Pancreas (tissue), 10 donors: ENCODE results near the gene SGO1. TPM values are rescaled to one million over a fixed set of nuclear protein-coding genes. Genes with fewer than 3 reads are reported as not detected.

ENCODE experiments used
- ATAC-seq, 4 donors: fragments of 200-7000 bp; cut with Tn5 transposase; one replicate each; pipeline versions ENCODE4 v1.8.0 to v1.9.1; 2020; ENCODE audit warnings: mild to moderate bottlenecking in 4 of 4, moderate library complexity in 4 of 4
- DNase-seq, 6 donors: peaks; one replicate each; pipeline ENCODE4 v3.0.0-alpha.2; 2020
- FAIRE-seq: peaks from 2 replicates; lab custom pipeline; 2012; peaks lifted over from hg19 to GRCh38; lab: Jason Lieb, UNC
- H3K27ac ChIP-seq, 4 donors: fragments of 200-600 bp; sonication (generic); 1 replicate in 3 of 4; 2 replicates in 1 of 4; pipeline versions ENCODE4 v1.5.0 to v1.8.0; 2020
- H3K27me3 ChIP-seq, 4 donors: fragments of 200-600 bp; one replicate each; pipeline ENCODE4 v1.8.0; 2021
- H3K36me3 ChIP-seq, 3 donors: fragments of 200-600 bp; sonication (generic) in 1 of 3; one replicate each; pipeline versions ENCODE4 v1.5.0 to v1.8.0; 2020 to 2021
- H3K4me1 ChIP-seq, 3 donors: fragments of 200-600 bp; one replicate each; pipeline ENCODE4 v1.8.0; 2021
- H3K4me3 ChIP-seq, 4 donors: fragments of 200-600 bp; sonication (generic) in 2 of 4; one replicate each; pipeline versions ENCODE4 v1.5.0 to v1.8.0; 2020 to 2021
- H3K9me3 ChIP-seq, 4 donors: fragments of 200-600 bp; one replicate each; pipeline ENCODE4 v1.8.0; 2021
- CTCF ChIP-seq, 4 donors: fragments of 200-600 bp; sonication (generic) in 3 of 4; IDR thresholded peaks; one replicate each; pipeline versions ENCODE4 v1.5.0 to v1.8.0; 2021; ENCODE audit warnings: antibody characterized with exemption in 4 of 4
- WGBS, 2 donors: extraction: QIAGEN DNeasy Blood & Tissue Kit; methylation state at CpG; one replicate each; pipeline ENCODE4 v1.1.7; 2013; 5-methylcytosine and 5-hydroxymethylcytosine counted together
- intact Hi-C, 3 donors: fragments of 100-400 bp; cut with DNase I; formaldehyde crosslinking; loops; one replicate each; pipeline versions ENCODE4 v1.11.1 to v1.14.2; 2022
- polyA plus RNA-seq, 2 donors: library from polyadenylated mRNA; stranded (reverse); fragments of 200-250 nt; gene quantifications; one replicate each; pipeline ENCODE4 v1.2.3, GENCODE V29; 2013
- total RNA-seq, 6 donors: library from RNA; stranded (reverse); fragmentation: NEBNext Ultra II Directional in 4 of 6; extraction: Animal tissue kit (Norgen Biotek cat#: 25700) in 4 of 6; gene quantifications; one replicate each; pipeline versions ENCODE4 v1.2.1 to v1.2.4, GENCODE V29; 2021 to 2023
- donor health status: healthy with polysubstance abuse.
- donor health status: DM: no; HTN: no; CAD: no; lungs with moderate emphysema.
- donor health status: DM: no; HTN: no; CAD: no.
- donor health status: control.
- donor health status: control.
- donor health status: Bipolar disorder and iron deficiency.
- donor health status: DM: yes; HTN: yes; CAD: no.
- donor health status: DM: no; HTN: no; CAD: no.
- donor health status: DM: no; HTN: no; CAD: no.
- donor health status: DM: yes; HTN: yes; CAD: no.

Gene SGO1
- total and polyA plus RNA-seq, 8 donors: 0.09 to 0.69 (median 0.17) TPM; not detected in 2

GRCh38 chr3:20146301-20146700, 39.7 kb downstream of the SGO1 start:
- intact Hi-C loops: no loop called here
- no peak overlapping the region for H3K27ac ChIP-seq
- FAIRE-seq (no peak), DNase-seq (no peak), ATAC-seq (no peak)
- H3K9me3 ChIP-seq: no peaks in the 10 kb centered on the region
- H3K36me3 ChIP-seq: peaks cover 0 to 3% (median 0%) of the 10 kb centered on the region in 3 donors
- no peaks in the 10 kb centered on the region for H3K27me3 ChIP-seq
- no peaks in the 10 kb centered on the region for H3K4me1 ChIP-seq
- no peak overlapping the region for H3K4me3 ChIP-seq
- 87 to 94% methylated on average over 8 of the region's 8 CpGs for WGBS, 2 donors
- TF ChIP-seq CTCF (IDR thresholded peaks at IDR 0.05): no peak

GRCh38 chr3:20145874-20146273, 40.1 kb downstream of the SGO1 start:
- no peak overlapping the region for H3K27ac ChIP-seq
- H3K27me3 ChIP-seq: no peaks in the 10 kb centered on the region
- H3K36me3 ChIP-seq: peaks cover 0 to 7% (median 0%) of the 10 kb centered on the region in 3 donors
- intact Hi-C loops: no loop called here
- no peak for FAIRE-seq
- no peaks in the 10 kb centered on the region for H3K9me3 ChIP-seq
- TF ChIP-seq CTCF (IDR thresholded peaks at IDR 0.05): no peak
- H3K4me1 ChIP-seq: no peaks in the 10 kb centered on the region
- 95 to 96% methylated on average over 2 of the region's 2 CpGs for WGBS, 2 donors
- DNase-seq: no peak
- no peak for ATAC-seq
- no peak overlapping the region for H3K4me3 ChIP-seq

GRCh38 chr3:20143519-20143918, 42.5 kb downstream of the SGO1 start:
- no peak for TF ChIP-seq CTCF (IDR thresholded peaks at IDR 0.05)
- Histone ChIP-seq H3K9me3 (no peaks in the 10 kb centered on the region), H3K36me3 (peaks cover 0 to 16% (median 0%) of the 10 kb centered on the region in 3 donors), H3K4me3 (no peak overlapping the region), H3K27me3 (no peaks in the 10 kb centered on the region), H3K27ac (no peak overlapping the region), H3K4me1 (no peaks in the 10 kb centered on the region)
- 98% methylated on average over 2 of the region's 2 CpGs for WGBS, 2 donors
- intact Hi-C loops: no loop called here
- no peak for FAIRE-seq
- no peak for ATAC-seq
- DNase-seq: no peak

GRCh38 chr3:20142517-20142916, 43.5 kb downstream of the SGO1 start:
- DNase-seq (no peak), FAIRE-seq (no peak), ATAC-seq (no peak)
- H3K4me3 ChIP-seq: no peak overlapping the region
- H3K4me1 ChIP-seq: no peaks in the 10 kb centered on the region
- H3K27ac ChIP-seq: no peak overlapping the region
- no peak for TF ChIP-seq CTCF (IDR thresholded peaks at IDR 0.05)
- WGBS, 2 donors: 99% methylated on average over 4 of the region's 4 CpGs
- H3K9me3 ChIP-seq: no peaks in the 10 kb centered on the region
- intact Hi-C loops: no loop called here
- H3K27me3 ChIP-seq: no peaks in the 10 kb centered on the region
- H3K36me3 ChIP-seq: peaks cover 0 to 14% (median 0%) of the 10 kb centered on the region in 3 donors

GRCh38 chr3:20141851-20142250, 44.2 kb downstream of the SGO1 start:
- intact Hi-C loops: no loop called here
- Histone ChIP-seq H3K27ac (no peak overlapping the region), H3K9me3 (no peaks in the 10 kb centered on the region), H3K36me3 (peaks cover 0 to 14% (median 0%) of the 10 kb centered on the region in 3 donors), H3K4me3 (no peak overlapping the region), H3K4me1 (no peaks in the 10 kb centered on the region), H3K27me3 (no peaks in the 10 kb centered on the region)
- no peak for FAIRE-seq
- peak in 3 of 4 donors; percentile 53 to 81 (median 61) for ATAC-seq
- DNase-seq: no peak
- WGBS, 2 donors: 64 to 71% methylated on average over 7 of the region's 7 CpGs
- no peak for TF ChIP-seq CTCF (IDR thresholded peaks at IDR 0.05)
